GM12891 (cell line): ENCODE results near the gene TRIO.
"Not testable (repeated sequence)": the region's sequence is repeated elsewhere in the genome, so short reads cannot be mapped to it uniquely, and the experiment has no call there.

Source experiments
- PAX5 ChIP-seq: IDR thresholded peaks from 2 replicates; pipeline ENCODE4 v1.6.1; 2011; ENCODE audit warnings: low read length, moderate library complexity, mild to moderate bottlenecking; ENCODE audit not compliant: insufficient read depth, severe bottlenecking
- POLR2A ChIP-seq: IDR thresholded peaks from 2 replicates; pipeline ENCODE4 v1.6.1; 2011; ENCODE audit warnings: low read depth, low read length, control low read depth
- POLR2AphosphoS5 ChIP-seq: IDR thresholded peaks from 2 replicates; pipeline ENCODE4 v1.6.1; 2011; ENCODE audit warnings: low read depth, low read length, control low read depth
- SPI1 ChIP-seq: IDR thresholded peaks from 2 replicates; pipeline ENCODE4 v1.6.1; 2011; ENCODE audit warnings: low read depth, low read length, control low read depth
- TAF1 ChIP-seq: IDR thresholded peaks from 2 replicates; pipeline ENCODE4 v1.6.1; 2011; ENCODE audit warnings: low read depth, low read length, control low read depth

DNA sequence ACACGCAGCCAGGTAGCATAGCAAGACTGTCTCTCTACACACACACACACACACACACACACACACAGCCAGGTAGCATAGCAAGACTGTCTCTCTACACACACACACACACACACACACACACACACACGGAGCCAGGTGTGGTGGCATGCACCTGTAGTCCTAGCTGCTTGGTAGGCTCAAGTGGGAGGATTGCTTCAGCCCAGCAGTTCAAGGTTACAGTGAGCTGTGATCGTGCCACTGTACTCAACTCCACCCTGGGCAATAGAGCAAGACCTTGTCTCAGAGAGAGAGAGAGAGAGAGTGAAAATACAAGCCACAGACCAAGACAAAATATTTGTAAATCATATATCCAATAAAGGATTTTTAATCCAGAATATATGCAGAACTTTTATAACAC is 64.3 kb downstream of the TRIO start:
- TF ChIP-seq TAF1, POLR2AphosphoS5, POLR2A, SPI1, PAX5: not testable (repeated sequence)
